ENCODE measurements around the gene FBXL15. TPM values are rescaled to one million over a fixed set of nuclear protein-coding genes. Genes with fewer than 3 reads are reported as not detected.

The FBXL15 gene
- total RNA-seq, 4 donors from 2014 or later: 13.4 to 34.0 (median 27.2) TPM

- Histone ChIP-seq H3K9me3 (no peaks in the 10 kb centered on the region), H3K36me3 (no peaks in the 10 kb centered on the region), H3K27ac (no peak overlapping the region), H3K27me3 (no peaks in the 10 kb centered on the region), H3K4me1 (peaks cover 7 to 15% of the 10 kb centered on the region in 2 donors), H3K4me3 (replicated peaks in 1 of 3) (no peak overlapping the region)
- intact Hi-C loops (cut with DNase I): no loop called here
- 71 to 80% methylated on average over 3 to 5 of the region's 5 CpGs for WGBS, 2 donors
- DNase-seq: no peak
- TF ChIP-seq POLR2A (IDR thresholded peaks at IDR 0.05): no peak
- TF ChIP-seq CTCF (IDR thresholded peaks at IDR 0.05): no peak
Measured at GRCh38 chr10:102433619-102434046, 13.0 kb downstream of the FBXL15 start.

- WGBS, 2 donors: 35 to 41% methylated on average over 9 of the region's 9 CpGs
- Histone ChIP-seq H3K9me3 (no peaks in the 10 kb centered on the region), H3K36me3 (no peaks in the 10 kb centered on the region), H3K4me1 (peaks cover 7 to 15% of the 10 kb centered on the region in 2 donors), H3K27ac (no peak overlapping the region), H3K27me3 (no peaks in the 10 kb centered on the region), H3K4me3 (replicated peaks in 1 of 3) (no peak overlapping the region)
- DNase-seq: no peak
- intact Hi-C loops (cut with DNase I): no loop called here
- TF ChIP-seq CTCF (IDR thresholded peaks at IDR 0.05) (no peak), POLR2A (IDR thresholded peaks at IDR 0.05) (no peak)
Measured at GRCh38 chr10:102434394-102435132, 13.9 kb downstream of the FBXL15 start.

GRCh38 chr10:102435133-102435497 lies 14.5 kb downstream of the FBXL15 start:
- Histone ChIP-seq H3K9me3 (no peaks in the 10 kb centered on the region), H3K4me1 (peaks cover 7 to 15% of the 10 kb centered on the region in 2 donors), H3K36me3 (no peaks in the 10 kb centered on the region), H3K27ac (peak overlapping the region in 1 of 3 donors; percentile 31), H3K4me3 (replicated peaks in 1 of 3) (no peak overlapping the region), H3K27me3 (no peaks in the 10 kb centered on the region)
- WGBS, 2 donors: 52 to 67% methylated on average over 5 of the region's 5 CpGs
- no peak for DNase-seq
- intact Hi-C loops (cut with DNase I): no loop called here
- TF ChIP-seq POLR2A (IDR thresholded peaks at IDR 0.05) (no peak), CTCF (IDR thresholded peaks at IDR 0.05) (no peak)

- H3K4me3 ChIP-seq (replicated peaks in 1 of 3): no peak overlapping the region
- peak overlapping the region in 1 of 3 donors; percentile 31 for H3K27ac ChIP-seq
- H3K27me3 ChIP-seq: no peaks in the 10 kb centered on the region
- no peaks in the 10 kb centered on the region for H3K9me3 ChIP-seq
- no peak for DNase-seq
- intact Hi-C loops (cut with DNase I): no loop called here
- TF ChIP-seq CTCF (IDR thresholded peaks at IDR 0.05): no peak
- no peak for TF ChIP-seq POLR2A (IDR thresholded peaks at IDR 0.05)
- H3K36me3 ChIP-seq: no peaks in the 10 kb centered on the region
- 15 to 24% methylated on average over 10 to 13 of the region's 14 CpGs for WGBS, 2 donors
- peaks cover 7 to 15% of the 10 kb centered on the region in 2 donors for H3K4me1 ChIP-seq
Measured at GRCh38 chr10:102435529-102436233, 15.0 kb downstream of the FBXL15 start.

- Histone ChIP-seq H3K36me3 (no peaks in the 10 kb centered on the region), H3K27me3 (no peaks in the 10 kb centered on the region), H3K4me3 (replicated peaks in 1 of 3) (no peak overlapping the region), H3K9me3 (no peaks in the 10 kb centered on the region), H3K27ac (no peak overlapping the region), H3K4me1 (peaks cover 7 to 14% of the 10 kb centered on the region in 2 donors)
- TF ChIP-seq CTCF (IDR thresholded peaks at IDR 0.05): no peak
- no peak for TF ChIP-seq POLR2A (IDR thresholded peaks at IDR 0.05)
- WGBS, 2 donors: 80 to 93% methylated on average over 2 to 6 of the region's 6 CpGs
- no peak for DNase-seq
- intact Hi-C loops (cut with DNase I): no loop called here
Measured at GRCh38 chr10:102436312-102436711, 15.7 kb downstream of the FBXL15 start.

Measured in thyroid gland (tissue), 4 donors.